H1 (cell line): ENCODE data around the gene TMED8. TPM values are rescaled to one million over a fixed set of nuclear protein-coding genes. Genes with fewer than 3 reads are reported as not detected.

Experiments used
- CTCF ChIA-PET: fragments of 300-600 bp; sonication (Branson Sonifier 250); formaldehyde crosslinking; loops from one replicate; lab custom pipeline; 2021; ENCODE audit not compliant: partially characterized antibody; lab: Charles Lee
- POLR2A ChIA-PET: fragments of 300-600 bp; sonication (Branson Sonifier 250); formaldehyde crosslinking; loops from one replicate; lab custom pipeline; 2021; ENCODE audit warnings: inconsistent platforms; ENCODE audit not compliant: partially characterized antibody; lab: Charles Lee
- DNase-seq, 2 experiments: peaks; one replicate each; pipeline versions ENCODE4 v3.0.0 to v3.0.0-alpha.2; 2010 to 2022; ENCODE audit warnings: low spot score in 2 of 2, low read depth in 1 of 2, mixed read lengths in 1 of 2
- FAIRE-seq: peaks from 2 replicates; lab custom pipeline; 2011; peaks lifted over from hg19 to GRCh38; lab: Jason Lieb, UNC
- H2AFZ ChIP-seq: 2 replicates; pipeline ENCODE4 v1.8.1; 2012; ENCODE audit warnings: low read length, inconsistent platforms
- H2AK5ac ChIP-seq: 2 replicates; pipeline ENCODE4 v1.6.1; 2013; ENCODE audit warnings: low read depth, low read length
- H2BK120ac ChIP-seq: replicated peaks from 2 replicates; pipeline ENCODE3; 2013; ENCODE audit warnings: low read depth, low read length, inconsistent platforms
- H2BK12ac ChIP-seq: 2 replicates; pipeline ENCODE4 v1.6.1; 2013; ENCODE audit warnings: low read depth, low read length
- H2BK15ac ChIP-seq: 2 replicates; pipeline ENCODE4 v1.6.1; 2013; ENCODE audit warnings: low read length
- H2BK20ac ChIP-seq: 2 replicates; pipeline ENCODE4 v1.6.1; 2013; ENCODE audit warnings: low read length
- H2BK5ac ChIP-seq: 2 replicates; pipeline ENCODE4 v1.6.1; 2013; ENCODE audit warnings: low read depth, low read length
- H3K14ac ChIP-seq: 2 replicates; pipeline ENCODE4 v1.6.1; 2013; ENCODE audit warnings: inconsistent platforms; ENCODE audit not compliant: insufficient read length
- H3K18ac ChIP-seq: 2 replicates; pipeline ENCODE4 v1.6.1; 2013; ENCODE audit warnings: low read length; ENCODE audit errors: extremely low read depth
- H3K23ac ChIP-seq: 2 replicates; pipeline ENCODE4 v1.6.1; 2013; ENCODE audit warnings: inconsistent platforms; ENCODE audit not compliant: insufficient read length
- H3K23me2 ChIP-seq: 2 replicates; pipeline ENCODE4 v1.6.1; 2013; ENCODE audit warnings: low read depth, low read length
- H3K27ac ChIP-seq: 2 replicates; pipeline ENCODE4 v1.6.1; 2011; ENCODE audit warnings: low read depth, low read length, inconsistent platforms
- H3K27me3 ChIP-seq, 4 experiments: replicated peaks in 1 of 4; 1 replicate in 1 of 4; 2 replicates in 3 of 4; pipeline versions ENCODE4 v1.6.1 to v1.8.1; 2011 to 2013; ENCODE audit warnings: low read length in 3 of 4, mild to moderate bottlenecking in 3 of 4, inconsistent platforms in 2 of 4, mixed read lengths in 2 of 4, moderate library complexity in 1 of 4; ENCODE audit not compliant: control insufficient read depth in 3 of 4, insufficient read depth in 3 of 4; ENCODE audit errors: extremely low read depth in 1 of 4
- H3K36me3 ChIP-seq, 4 experiments: 2 replicates each; pipeline versions ENCODE4 v1.6.1 to v1.8.1; 2011 to 2013; ENCODE audit warnings: mild to moderate bottlenecking in 4 of 4, low read length in 3 of 4, moderate library complexity in 2 of 4, control low read depth in 1 of 4, inconsistent platforms in 1 of 4; ENCODE audit not compliant: insufficient read depth in 4 of 4, control insufficient read depth in 2 of 4
- H3K4ac ChIP-seq: replicated peaks from 2 replicates; pipeline ENCODE3; 2013; ENCODE audit warnings: low read length, low read depth, mixed read lengths, inconsistent platforms; ENCODE audit not compliant: insufficient read length
- H3K4me1 ChIP-seq, 4 experiments: replicated peaks in 1 of 4; 1 replicate in 1 of 4; 2 replicates in 3 of 4; pipeline versions ENCODE4 v1.6.1 to v1.8.1; 2011 to 2013; ENCODE audit warnings: low read length in 3 of 4, inconsistent platforms in 2 of 4, mixed read lengths in 1 of 4; ENCODE audit not compliant: insufficient read depth in 4 of 4, control insufficient read depth in 3 of 4
- H3K4me2 ChIP-seq, 2 experiments: 2 replicates each; pipeline versions ENCODE4 v1.6.1 to v1.8.1; 2011 to 2013; ENCODE audit warnings: low read depth in 2 of 2, low read length in 2 of 2, control low read depth in 1 of 2, inconsistent platforms in 1 of 2, mild to moderate bottlenecking in 1 of 2; ENCODE audit not compliant: insufficient read depth in 1 of 2
- H3K4me3 ChIP-seq, 4 experiments: fragments of 200-600, 300-600 bp in 1 of 4; sonication (generic), shearing (Covaris generic), sonication (Bioruptor Twin) in 1 of 4; 2 replicates each; pipeline versions ENCODE4 v1.5.1 to v1.8.1; 2011 to 2016; ENCODE audit warnings: low read length in 4 of 4, low read depth in 3 of 4, control low read depth in 2 of 4, inconsistent platforms in 2 of 4, mild to moderate bottlenecking in 2 of 4, mixed read lengths in 1 of 4, moderate library complexity in 1 of 4; ENCODE audit not compliant: insufficient read depth in 2 of 4; ENCODE audit errors: extremely low read depth in 1 of 4
- H3K56ac ChIP-seq: replicated peaks from 2 replicates; pipeline ENCODE3; 2013; ENCODE audit warnings: low read depth, mild to moderate bottlenecking, mixed read lengths, low read length, inconsistent platforms; ENCODE audit not compliant: insufficient read length
- H3K79me1 ChIP-seq: 2 replicates; pipeline ENCODE4 v1.6.1; 2013; ENCODE audit warnings: low read depth, low read length, control low read depth
- H3K79me2 ChIP-seq, 2 experiments: 2 replicates each; pipeline versions ENCODE4 v1.6.1 to v1.8.1; 2012 to 2013; ENCODE audit warnings: low read length in 2 of 2, mild to moderate bottlenecking in 2 of 2, inconsistent platforms in 1 of 2; ENCODE audit not compliant: insufficient read depth in 2 of 2, control insufficient read depth in 1 of 2
- H3K9ac ChIP-seq, 4 experiments: replicated peaks in 1 of 4; 1 replicate in 1 of 4; 2 replicates in 3 of 4; pipeline versions ENCODE4 v1.6.1 to v1.8.1; 2011 to 2013; ENCODE audit warnings: low read depth in 3 of 4, low read length in 3 of 4, control low read depth in 2 of 4, mild to moderate bottlenecking in 2 of 4, moderate library complexity in 2 of 4, inconsistent platforms in 1 of 4; ENCODE audit errors: extremely low read depth in 1 of 4
- H3K9me3 ChIP-seq, 2 experiments: 2 replicates each; pipeline versions ENCODE4 v1.6.1 to v1.8.1; 2012 to 2013; ENCODE audit warnings: mild to moderate bottlenecking in 2 of 2, moderate library complexity in 2 of 2, control low read depth in 1 of 2, inconsistent platforms in 1 of 2, low read depth in 1 of 2, low read length in 1 of 2, mixed read lengths in 1 of 2; ENCODE audit not compliant: insufficient read depth in 2 of 2
- H4K20me1 ChIP-seq, 2 experiments: replicated peaks in 1 of 2; 2 replicates each; pipeline versions ENCODE3 to v1.8.1; 2011 to 2013; ENCODE audit warnings: inconsistent platforms in 2 of 2, low read length in 2 of 2, mild to moderate bottlenecking in 1 of 2; ENCODE audit not compliant: insufficient read depth in 2 of 2, control insufficient read depth in 1 of 2
- H4K5ac ChIP-seq: 2 replicates; pipeline ENCODE4 v1.6.1; 2013; ENCODE audit warnings: low read length, low read depth, mixed read lengths, inconsistent platforms; ENCODE audit not compliant: insufficient read length
- H4K8ac ChIP-seq: 2 replicates; pipeline ENCODE4 v1.8.0; 2013; ENCODE audit warnings: mild to moderate bottlenecking, moderate library complexity, low read length, inconsistent platforms; ENCODE audit not compliant: insufficient read depth; ENCODE audit errors: extremely low read depth
- H4K91ac ChIP-seq: replicated peaks from 2 replicates; pipeline ENCODE3; 2013; ENCODE audit warnings: low read length, mixed read lengths, inconsistent platforms; ENCODE audit not compliant: insufficient read length
- GABPA ChIP-seq: IDR thresholded peaks from 2 replicates; pipeline ENCODE4 v1.6.1; 2011; ENCODE audit warnings: mild to moderate bottlenecking, low read length, moderate library complexity, borderline replicate concordance; ENCODE audit not compliant: insufficient read depth
- POLR2A ChIP-seq, 2 experiments: IDR thresholded peaks; 1 replicate in 1 of 2; 2 replicates in 1 of 2; pipeline ENCODE4 v1.6.1; 2011; ENCODE audit warnings: low read depth in 2 of 2, low read length in 2 of 2, mild to moderate bottlenecking in 2 of 2; ENCODE audit errors: control extremely low read depth in 1 of 2
- SAP30 ChIP-seq: fragments of 300-600 bp; sonication (generic); IDR thresholded peaks from 2 replicates; pipeline ENCODE4 v1.7.1; 2012; ENCODE audit warnings: low read length, moderate library complexity, mild to moderate bottlenecking, inconsistent platforms; ENCODE audit not compliant: insufficient read depth, insufficient replicate concordance
- TEAD4 ChIP-seq: IDR thresholded peaks from 2 replicates; pipeline ENCODE4 v1.6.1; 2012; ENCODE audit warnings: low read depth, low read length, inconsistent platforms, mixed read lengths
- WGBS, 2 experiments: shearing (Covaris generic) in 1 of 2; methylation state at CpG; one replicate each; pipeline versions ENCODE4 v1.1.6 to v1.1.7; 2013 to 2015; ENCODE audit warnings: low lambda C conversion rate in 2 of 2, mixed read lengths in 2 of 2, inconsistent platforms in 1 of 2, low coverage in 1 of 2, missing lambda C conversion rate in 1 of 2; ENCODE audit not compliant: insufficient replicate concordance in 2 of 2, insufficient coverage in 1 of 2, insufficient read length in 1 of 2; ENCODE audit errors: extremely low coverage in 1 of 2, missing lambda C conversion rate in 1 of 2; 5-methylcytosine and 5-hydroxymethylcytosine counted together
- polyA plus RNA-seq, 7 experiments: library from polyadenylated mRNA; depleted of rRNA in 3 of 7; stranded (reverse) in 5 of 7; unstranded in 2 of 7; fragments of >200 nt in 5 of 7; fragments of 200-250 nt in 2 of 7; gene quantifications; 1 replicate in 5 of 7; 2 replicates in 1 of 7; 4 replicates in 1 of 7; pipeline versions ENCODE4 v1.2.1 to v1.2.3, GENCODE V29; 2011 to 2013; ENCODE audit warnings: missing spikeins in 2 of 7, mixed read lengths in 2 of 7
- total RNA-seq: library from RNA; stranded (reverse); fragmentation: NEBNext Ultra II Directional; extraction: Animal tissue kit (Norgen Biotek cat#: 25700); gene quantifications from 2 replicates; pipeline ENCODE4 v1.2.1, GENCODE V29; 2021
- TF ChIP-seq, protein P1 (sequence below), 3 experiments: IDR thresholded peaks; 1 replicate in 2 of 3; 2 replicates in 1 of 3; pipeline versions ENCODE4 v1.5.1 to v1.6.1; 2011; ENCODE audit warnings: low read length in 3 of 3, mild to moderate bottlenecking in 3 of 3, inconsistent platforms in 2 of 3, low read depth in 1 of 3, moderate library complexity in 1 of 3; ENCODE audit not compliant: insufficient read depth in 1 of 3; ENCODE audit errors: control extremely low read depth in 1 of 3
- TF ChIP-seq, protein P2 (sequence below): IDR thresholded peaks from 2 replicates; pipeline ENCODE4 v1.6.1; 2011; ENCODE audit warnings: low read depth, mild to moderate bottlenecking, low read length; ENCODE audit not compliant: insufficient read depth
- TF ChIP-seq, protein P3 (sequence below): IDR thresholded peaks from 2 replicates; pipeline ENCODE4 v1.6.1; 2011; ENCODE audit warnings: low read length, improper control_type of control experiment

TMED8 gene
- total and polyA plus RNA-seq, 2 of the 8 experiments (the other 6 are each of a cell fraction or from before 2014, with no cell fraction given), result 5.5 to 13.4 TPM

DNA sequence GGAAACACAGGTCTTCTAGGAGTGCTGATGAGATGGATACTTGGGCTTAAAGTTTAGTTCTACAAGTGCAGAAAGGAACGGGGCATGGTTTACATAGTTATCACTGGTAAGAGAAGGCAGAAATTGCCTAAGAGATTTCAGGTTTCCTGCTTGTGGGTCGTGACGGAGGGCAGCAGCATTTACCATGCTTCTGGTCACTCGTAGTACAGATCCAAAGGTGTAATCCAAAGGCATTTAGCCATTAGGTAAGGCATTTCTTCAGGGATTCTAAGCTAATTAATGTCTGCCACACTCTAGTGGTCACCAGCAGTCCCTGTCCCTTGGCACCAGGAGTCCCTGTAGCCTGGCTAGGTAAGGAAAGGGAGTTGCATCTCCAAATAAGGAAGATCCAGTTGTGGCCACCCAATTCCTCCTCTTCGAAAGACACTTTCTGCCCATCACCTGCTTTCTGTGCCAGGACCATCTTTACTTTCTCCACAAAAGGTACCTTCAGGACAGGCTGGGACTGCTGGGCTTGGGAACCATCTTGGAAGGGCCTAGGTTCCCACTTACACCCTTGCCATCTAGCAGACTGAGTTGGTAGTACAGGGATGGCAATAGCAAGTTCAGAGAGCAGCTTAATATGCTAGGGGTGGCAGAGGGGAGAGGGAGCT lies 54.5 kb downstream of the TMED8 start:
- Histone ChIP-seq H3K4me3 (peak overlapping the region; percentile 63 to 93 (median 91); a peak in 6 of 8 replicates), H4K5ac (no peak overlapping the region), H3K4me2 (peak overlapping the region; percentile 74 to 81), H2BK15ac (no peak overlapping the region; the same call in 1 of the 2 replicates), H3K79me1 (peaks cover 6% of the 10 kb centered on the region; the same call in 1 of the 2 replicates), H2BK20ac (no peak overlapping the region), H3K18ac (no peak overlapping the region), H4K8ac (no peak overlapping the region), H2BK120ac (no peak overlapping the region), H3K23me2 (peaks cover 5% of the 10 kb centered on the region), H3K27ac (no peak overlapping the region), H3K27me3 (no peaks in the 10 kb centered on the region), H3K56ac (no peak overlapping the region), H2BK12ac (peak overlapping the region; percentile 51; the same call in 1 of the 2 replicates), H3K4ac (no peak overlapping the region), H2AK5ac (no peak overlapping the region; the same call in 1 of the 2 replicates), H3K36me3 (no peaks in the 10 kb centered on the region), H4K20me1 (no peaks in the 10 kb centered on the region), H3K14ac (no peak overlapping the region), H2AFZ (no peak overlapping the region), H3K9ac (no peak overlapping the region), H2BK5ac (no peak overlapping the region), H3K23ac (no peak overlapping the region), H3K4me1 (peaks cover 4 to 18% (median 8%) of the 10 kb centered on the region in 4 experiments; a peak in 6 of 7 replicates), H4K91ac (no peak overlapping the region), H3K9me3 (no peaks in the 10 kb centered on the region), H3K79me2 (peaks cover 0 to 23% of the 10 kb centered on the region in 2 experiments; a peak in 2 of 4 replicates)
- no peak for FAIRE-seq
- 80% methylated on average over 5 of the region's 5 CpGs; no CpG with 5 or more reads in 1 of the 2 experiments for WGBS, 2 experiments
- DNase-seq, result no peak
- POLR2A ChIA-PET, result interaction anchor here (0.6 to 2.5 kb wide), 7 partner anchors 8 to 282 kb away, joined by 3 to 14 read pairs (median 5); no protein-coding TSS in a partner anchor
- CTCF ChIA-PET, result interaction anchor here (0.5 to 1.5 kb wide), 4 partner anchors 15 to 76 kb away, joined by 3 to 4 read pairs (median 4); no protein-coding TSS in a partner anchor
- TF ChIP-seq, protein P1, sequence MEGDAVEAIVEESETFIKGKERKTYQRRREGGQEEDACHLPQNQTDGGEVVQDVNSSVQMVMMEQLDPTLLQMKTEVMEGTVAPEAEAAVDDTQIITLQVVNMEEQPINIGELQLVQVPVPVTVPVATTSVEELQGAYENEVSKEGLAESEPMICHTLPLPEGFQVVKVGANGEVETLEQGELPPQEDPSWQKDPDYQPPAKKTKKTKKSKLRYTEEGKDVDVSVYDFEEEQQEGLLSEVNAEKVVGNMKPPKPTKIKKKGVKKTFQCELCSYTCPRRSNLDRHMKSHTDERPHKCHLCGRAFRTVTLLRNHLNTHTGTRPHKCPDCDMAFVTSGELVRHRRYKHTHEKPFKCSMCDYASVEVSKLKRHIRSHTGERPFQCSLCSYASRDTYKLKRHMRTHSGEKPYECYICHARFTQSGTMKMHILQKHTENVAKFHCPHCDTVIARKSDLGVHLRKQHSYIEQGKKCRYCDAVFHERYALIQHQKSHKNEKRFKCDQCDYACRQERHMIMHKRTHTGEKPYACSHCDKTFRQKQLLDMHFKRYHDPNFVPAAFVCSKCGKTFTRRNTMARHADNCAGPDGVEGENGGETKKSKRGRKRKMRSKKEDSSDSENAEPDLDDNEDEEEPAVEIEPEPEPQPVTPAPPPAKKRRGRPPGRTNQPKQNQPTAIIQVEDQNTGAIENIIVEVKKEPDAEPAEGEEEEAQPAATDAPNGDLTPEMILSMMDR (IDR thresholded peaks at IDR 0.05; ENCODE audit: control extremely low read depth in 1 of 3, insufficient read depth in 1 of 3, low read depth in 1 of 3, low read length in 3 of 3), result no peak
- no peak for TF ChIP-seq SAP30
- TF ChIP-seq TEAD4, result no peak
- no peak for TF ChIP-seq POLR2A (IDR thresholded peaks at IDR 0.05; ENCODE audit: control extremely low read depth in 1 of 2, low read depth in 2 of 2, low read length in 2 of 2)
- TF ChIP-seq GABPA, result no peak
- TF ChIP-seq, protein P2, sequence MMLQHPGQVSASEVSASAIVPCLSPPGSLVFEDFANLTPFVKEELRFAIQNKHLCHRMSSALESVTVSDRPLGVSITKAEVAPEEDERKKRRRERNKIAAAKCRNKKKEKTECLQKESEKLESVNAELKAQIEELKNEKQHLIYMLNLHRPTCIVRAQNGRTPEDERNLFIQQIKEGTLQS, result no peak
- TF ChIP-seq, protein P3, sequence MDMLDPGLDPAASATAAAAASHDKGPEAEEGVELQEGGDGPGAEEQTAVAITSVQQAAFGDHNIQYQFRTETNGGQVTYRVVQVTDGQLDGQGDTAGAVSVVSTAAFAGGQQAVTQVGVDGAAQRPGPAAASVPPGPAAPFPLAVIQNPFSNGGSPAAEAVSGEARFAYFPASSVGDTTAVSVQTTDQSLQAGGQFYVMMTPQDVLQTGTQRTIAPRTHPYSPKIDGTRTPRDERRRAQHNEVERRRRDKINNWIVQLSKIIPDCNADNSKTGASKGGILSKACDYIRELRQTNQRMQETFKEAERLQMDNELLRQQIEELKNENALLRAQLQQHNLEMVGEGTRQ, result no peak
